ENCODE results near the gene CIDEB. TPM values are rescaled to one million over a fixed set of nuclear protein-coding genes. Genes with fewer than 3 reads are reported as not detected.
A peak's percentile ranks its signal among the peaks of the same experiment; 100 is the strongest.

CIDEB gene
- total and polyA plus RNA-seq, 2 of the 13 experiments (the other 11 are each of a cell fraction or from before 2014, with no cell fraction given) = 35.8 to 110 TPM

DNA sequence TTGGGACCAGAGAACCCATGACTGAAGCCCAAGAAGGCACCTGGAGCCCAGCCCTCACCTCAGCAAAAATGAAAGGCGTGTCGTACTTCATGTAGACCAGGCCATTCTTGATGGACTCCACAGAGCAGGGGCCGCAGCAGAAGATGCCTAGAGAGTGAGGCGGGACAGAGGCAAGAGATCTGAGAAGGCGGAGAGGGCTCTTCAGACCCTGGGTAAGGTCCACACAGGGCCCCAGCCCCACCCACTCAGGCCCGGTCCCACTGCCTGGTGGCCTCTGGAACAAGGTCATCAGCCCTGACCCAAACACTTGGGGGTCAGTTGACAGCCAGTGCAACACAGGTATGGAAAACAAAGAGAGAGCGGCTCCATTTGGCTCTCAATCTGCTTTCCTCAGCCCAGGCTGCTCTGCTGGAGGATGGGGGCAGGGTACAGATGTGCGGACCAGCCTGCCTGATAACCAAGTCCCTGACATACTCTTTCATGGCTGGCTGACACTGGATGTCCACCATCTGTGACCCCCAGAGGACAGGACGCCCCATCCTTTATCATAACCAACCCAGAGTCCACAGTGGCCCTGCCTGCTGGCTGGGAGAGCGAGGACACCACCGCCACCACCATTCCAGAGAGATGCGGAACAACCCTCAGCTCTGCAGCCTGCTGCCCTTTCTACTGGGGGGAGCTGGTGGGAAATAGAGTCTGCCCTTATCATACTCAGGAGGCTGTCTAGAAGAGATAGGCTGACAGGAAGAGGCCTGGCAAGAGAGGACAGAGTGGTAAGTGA, 51.7 kb downstream of the CIDEB start (continued):
- TF ChIP-seq LCORL (IDR thresholded peaks at IDR 0.05) (no peak), LCORL (CRISPR knock-in tag; IDR thresholded peaks at IDR 0.05) (peak; percentile 82), ZNF317 (CRISPR knock-in tag; IDR thresholded peaks at IDR 0.05) (peak; percentile 5), ZNF543 (CRISPR knock-in tag; IDR thresholded peaks at IDR 0.05) (no peak), TEAD3 (CRISPR knock-in tag; optimal IDR thresholded peaks at IDR 0.05; ENCODE audit: borderline replicate concordance) (peak; percentile 23), EED (CRISPR knock-in tag; IDR thresholded peaks at IDR 0.05) (peak; percentile 68; the same call in 1 of the 2 replicates), ZNF782 (CRISPR knock-in tag; IDR thresholded peaks at IDR 0.05; ENCODE audit: borderline replicate concordance) (no peak)
- TF ChIP-seq, protein P1, sequence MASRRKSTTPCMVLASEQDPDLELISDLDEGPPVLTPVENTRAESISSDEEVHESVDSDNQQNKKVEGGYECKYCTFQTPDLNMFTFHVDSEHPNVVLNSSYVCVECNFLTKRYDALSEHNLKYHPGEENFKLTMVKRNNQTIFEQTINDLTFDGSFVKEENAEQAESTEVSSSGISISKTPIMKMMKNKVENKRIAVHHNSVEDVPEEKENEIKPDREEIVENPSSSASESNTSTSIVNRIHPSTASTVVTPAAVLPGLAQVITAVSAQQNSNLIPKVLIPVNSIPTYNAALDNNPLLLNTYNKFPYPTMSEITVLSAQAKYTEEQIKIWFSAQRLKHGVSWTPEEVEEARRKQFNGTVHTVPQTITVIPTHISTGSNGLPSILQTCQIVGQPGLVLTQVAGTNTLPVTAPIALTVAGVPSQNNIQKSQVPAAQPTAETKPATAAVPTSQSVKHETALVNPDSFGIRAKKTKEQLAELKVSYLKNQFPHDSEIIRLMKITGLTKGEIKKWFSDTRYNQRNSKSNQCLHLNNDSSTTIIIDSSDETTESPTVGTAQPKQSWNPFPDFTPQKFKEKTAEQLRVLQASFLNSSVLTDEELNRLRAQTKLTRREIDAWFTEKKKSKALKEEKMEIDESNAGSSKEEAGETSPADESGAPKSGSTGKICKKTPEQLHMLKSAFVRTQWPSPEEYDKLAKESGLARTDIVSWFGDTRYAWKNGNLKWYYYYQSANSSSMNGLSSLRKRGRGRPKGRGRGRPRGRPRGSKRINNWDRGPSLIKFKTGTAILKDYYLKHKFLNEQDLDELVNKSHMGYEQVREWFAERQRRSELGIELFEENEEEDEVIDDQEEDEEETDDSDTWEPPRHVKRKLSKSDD (CRISPR knock-in tag; IDR thresholded peaks at IDR 0.05; ENCODE audit: low read depth) = no peak

DNA sequence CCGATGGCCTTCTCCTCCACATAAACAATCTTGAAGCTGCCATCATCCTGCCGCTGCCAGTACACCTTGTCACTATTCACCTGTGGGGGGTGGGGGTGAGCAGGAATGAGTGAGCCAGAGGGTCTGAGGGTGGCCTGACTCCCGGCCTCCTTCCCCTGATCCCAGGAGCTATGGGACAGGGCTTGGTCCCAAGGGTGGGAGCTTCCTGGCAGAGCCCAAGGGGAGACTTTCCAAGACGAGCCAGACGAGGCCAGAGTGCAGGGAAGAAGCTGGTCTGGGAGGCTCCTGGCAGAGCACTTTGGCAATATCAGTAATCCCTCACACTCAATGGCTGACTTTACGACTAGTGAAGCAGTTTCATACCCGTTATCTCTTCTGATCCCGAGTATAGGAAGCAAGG, 52.3 kb downstream of the CIDEB start:
- Histone ChIP-seq H3K4me3 (replicated peaks in 1 of 3; ENCODE audit: insufficient read depth in 1 of 3, low read depth in 2 of 3, low read length in 3 of 3) (no peak overlapping the region), H2AFZ (ENCODE audit: low read length) (no peak overlapping the region), H3K27ac (ENCODE audit: extremely low read length, insufficient read depth, low read length) (peak overlapping the region; percentile 28), H3K79me2 (ENCODE audit: insufficient read depth, low read length) (no peaks in the 10 kb centered on the region), H3K36me3 (replicated peaks in 1 of 2; ENCODE audit: control insufficient read depth in 1 of 2, insufficient read depth in 2 of 2, low read length in 2 of 2) (peaks cover 0 to 1% of the 10 kb centered on the region in 2 experiments; a peak in 1 of 5 replicates), H3K9me3 (ENCODE audit: low read length) (no peaks in the 10 kb centered on the region), H3K27me3 (ENCODE audit: control insufficient read depth in 1 of 2, insufficient read depth in 2 of 2, low read length in 2 of 2) (no peaks in the 10 kb centered on the region), H3K9ac (ENCODE audit: insufficient read depth, low read depth, low read length) (no peak overlapping the region), H3K4me2 (ENCODE audit: low read depth, low read length) (no peak overlapping the region), H4K20me1 (ENCODE audit: insufficient read depth, low read length) (no peaks in the 10 kb centered on the region), H3K4me1 (ENCODE audit: insufficient read depth, low read length) (peaks cover 46% of the 10 kb centered on the region)
- WGBS (ENCODE audit: low lambda C conversion rate) = 91% methylated on average over 8 of the region's 8 CpGs
- intact Hi-C loops (cut with micrococcal nuclease; ENCODE audit: unreplicated experiment) (no loop called here), in situ Hi-C loops (cut with HindIII; ENCODE audit: extremely low pct_ligation_motif_present, low pct_unique_long_range_greater_than_20kb) (no loop called here)
- DNase-seq (ENCODE audit: low spot score) (no peak), FAIRE-seq (peak; percentile 26), ATAC-seq (no peak)
- ChIA-PET CTCF (ENCODE audit: low intra/inter-chr PET ratio, low total read pairs) (no interaction called here), POLR2A (interaction anchor here (1.6 to 13.2 kb wide), 4 partner anchors 13 to 60 kb away, joined by 4 to 254 read pairs (median 22); partner anchors contain the start of genes RABGGTA, TINF2 and TM9SF1)
- no TSS peak for BruUV-seq (replicated peaks)
- TF ChIP-seq, protein P2, sequence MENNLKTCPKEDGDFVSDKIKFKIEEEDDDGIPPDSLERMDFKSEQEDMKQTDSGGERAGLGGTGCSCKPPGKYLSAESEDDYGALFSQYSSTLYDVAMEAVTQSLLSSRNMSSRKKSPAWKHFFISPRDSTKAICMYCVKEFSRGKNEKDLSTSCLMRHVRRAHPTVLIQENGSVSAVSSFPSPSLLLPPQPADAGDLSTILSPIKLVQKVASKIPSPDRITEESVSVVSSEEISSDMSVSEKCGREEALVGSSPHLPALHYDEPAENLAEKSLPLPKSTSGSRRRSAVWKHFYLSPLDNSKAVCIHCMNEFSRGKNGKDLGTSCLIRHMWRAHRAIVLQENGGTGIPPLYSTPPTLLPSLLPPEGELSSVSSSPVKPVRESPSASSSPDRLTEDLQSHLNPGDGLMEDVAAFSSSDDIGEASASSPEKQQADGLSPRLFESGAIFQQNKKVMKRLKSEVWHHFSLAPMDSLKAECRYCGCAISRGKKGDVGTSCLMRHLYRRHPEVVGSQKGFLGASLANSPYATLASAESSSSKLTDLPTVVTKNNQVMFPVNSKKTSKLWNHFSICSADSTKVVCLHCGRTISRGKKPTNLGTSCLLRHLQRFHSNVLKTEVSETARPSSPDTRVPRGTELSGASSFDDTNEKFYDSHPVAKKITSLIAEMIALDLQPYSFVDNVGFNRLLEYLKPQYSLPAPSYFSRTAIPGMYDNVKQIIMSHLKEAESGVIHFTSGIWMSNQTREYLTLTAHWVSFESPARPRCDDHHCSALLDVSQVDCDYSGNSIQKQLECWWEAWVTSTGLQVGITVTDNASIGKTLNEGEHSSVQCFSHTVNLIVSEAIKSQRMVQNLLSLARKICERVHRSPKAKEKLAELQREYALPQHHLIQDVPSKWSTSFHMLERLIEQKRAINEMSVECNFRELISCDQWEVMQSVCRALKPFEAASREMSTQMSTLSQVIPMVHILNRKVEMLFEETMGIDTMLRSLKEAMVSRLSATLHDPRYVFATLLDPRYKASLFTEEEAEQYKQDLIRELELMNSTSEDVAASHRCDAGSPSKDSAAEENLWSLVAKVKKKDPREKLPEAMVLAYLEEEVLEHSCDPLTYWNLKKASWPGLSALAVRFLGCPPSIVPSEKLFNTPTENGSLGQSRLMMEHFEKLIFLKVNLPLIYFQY (CRISPR knock-in tag; IDR thresholded peaks at IDR 0.05; ENCODE audit: borderline replicate concordance) = no peak
- peak; percentile 14; the same call in 1 of the 2 replicates for TF ChIP-seq ZNF451 (CRISPR knock-in tag; IDR thresholded peaks at IDR 0.05)
- no peak for TF ChIP-seq SP1 (IDR thresholded peaks at IDR 0.05)
- TF ChIP-seq SP1 (CRISPR knock-in tag; IDR thresholded peaks at IDR 0.05) = no peak

Data from HepG2 (cell line).